GM19452 (cell line): ENCODE data around the gene TLCD3B.
"Not testable (repeated sequence)": the region's sequence is repeated elsewhere in the genome, so short reads cannot be mapped to it uniquely, and the experiment has no call there.

ENCODE experiments used
- ATAC-seq: cut with Tn5 transposase; IDR thresholded peaks from one replicate; pipeline ENCODE4 v1.9.1; 2021; ENCODE audit not compliant: unreplicated experiment

TLCD3B gene

GRCh38 chr16:30063278-30063892 is 32.3 kb upstream of the TLCD3B start:
- ATAC-seq = no peak

- no peak for ATAC-seq
Measured at GRCh38 chr16:30060836-30061554, 29.9 kb upstream of the TLCD3B start.

GRCh38 chr16:30060346-30060745 is 29.3 kb upstream of the TLCD3B start:
- no peak for ATAC-seq

GRCh38 chr16:30054959-30055553 is 24.0 kb upstream of the TLCD3B start:
- ATAC-seq = no peak

- no peak for ATAC-seq
Measured at GRCh38 chr16:30054451-30054850, 23.4 kb upstream of the TLCD3B start.

GRCh38 chr16:30053376-30054015 is 22.4 kb upstream of the TLCD3B start:
- ATAC-seq = no peak

- peak; percentile 73 for ATAC-seq
Measured at GRCh38 chr16:30052671-30053372, 21.8 kb upstream of the TLCD3B start.

GRCh38 chr16:30051518-30051917 is 20.4 kb upstream of the TLCD3B start:
- ATAC-seq = no peak

- no peak for ATAC-seq
Measured at GRCh38 chr16:30049871-30050270, 18.8 kb upstream of the TLCD3B start.

- ATAC-seq = no peak
Measured at GRCh38 chr16:30046588-30046987, 15.5 kb upstream of the TLCD3B start.

GRCh38 chr16:30046178-30046577 is 15.1 kb upstream of the TLCD3B start:
- no peak for ATAC-seq

- ATAC-seq = no peak
Measured at GRCh38 chr16:30041841-30042240, 10.8 kb upstream of the TLCD3B start.

- ATAC-seq = not testable (repeated sequence)
Measured at GRCh38 chr16:30040690-30041089, 9.6 kb upstream of the TLCD3B start.

- ATAC-seq = no peak
Measured at GRCh38 chr16:30040221-30040620, 9.2 kb upstream of the TLCD3B start.

GRCh38 chr16:30033270-30033669 is 2.2 kb upstream of the TLCD3B start:
- ATAC-seq = no peak

GRCh38 chr16:30032083-30032819 is 1.2 kb upstream of the TLCD3B start:
- ATAC-seq = no peak

GRCh38 chr16:30031477-30031918 is 427 bp upstream of the TLCD3B start:
- no peak for ATAC-seq

- no peak for ATAC-seq
Measured at GRCh38 chr16:30030011-30030685, 923 bp downstream of the TLCD3B start.

- no peak for ATAC-seq
Measured at GRCh38 chr16:30028438-30029076, 2.5 kb downstream of the TLCD3B start.
